ENCODE data around the gene KAT5. TPM values are rescaled to one million over a fixed set of nuclear protein-coding genes. Genes with fewer than 3 reads are reported as not detected.
"Not testable (repeated sequence)": the region's sequence is repeated elsewhere in the genome, so short reads cannot be mapped to it uniquely, and the experiment has no call there.

The KAT5 gene
- total and polyA plus RNA-seq, 7 experiments from 2014 or later = 36.8 to 133 (median 104) TPM

DNA sequence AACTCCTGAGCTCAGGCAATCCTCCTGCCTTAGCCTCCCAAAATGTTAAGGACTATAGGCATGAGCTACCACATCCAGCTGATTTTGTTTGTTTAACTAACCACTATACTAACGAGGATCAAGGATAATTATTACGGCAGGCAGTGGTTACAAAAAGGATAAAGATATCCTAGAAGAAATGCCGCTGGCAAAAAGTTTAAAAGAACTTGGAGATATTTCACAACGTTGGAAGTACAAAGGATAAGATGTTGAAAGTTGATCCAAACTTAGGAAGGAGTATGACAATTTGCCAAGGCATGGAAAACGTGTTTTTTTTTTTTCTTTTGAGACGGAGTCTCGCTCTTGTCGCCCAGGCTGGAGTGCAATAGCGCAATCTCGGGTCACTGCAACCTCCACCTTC, 55.4 kb downstream of the KAT5 start:
- ATAC-seq (no peak), DNase-seq (no peak)
- no peaks in the 10 kb centered on the region for H3K36me3 Mint-ChIP-seq
- Histone ChIP-seq H3K36me3 (ENCODE audit: control insufficient read depth in 2 of 3, insufficient read depth in 3 of 3, low read length in 3 of 3) (no peaks in the 10 kb centered on the region), H3K4me1 (ENCODE audit: control insufficient read depth in 2 of 2, insufficient read depth in 2 of 2, low read length in 2 of 2) (no peaks in the 10 kb centered on the region), H3K4me3 (ENCODE audit: low read length) (no peak overlapping the region), H3K27ac (ENCODE audit: low read depth, low read length) (no peak overlapping the region), H3K9me3 (ENCODE audit: control insufficient read depth in 2 of 3, low read length in 3 of 3) (no peaks in the 10 kb centered on the region), H3K27me3 (ENCODE audit: control insufficient read depth in 2 of 2, insufficient read depth in 2 of 2, low read length in 2 of 2) (no peaks in the 10 kb centered on the region)
- no peaks in the 10 kb centered on the region for H3K9me3 Mint-ChIP-seq
- intact Hi-C loops (cut with micrococcal nuclease) = no loop called here
- H3K27ac Mint-ChIP-seq = no peak overlapping the region
- H3K27me3 Mint-ChIP-seq = no peaks in the 10 kb centered on the region
- CTCF ChIA-PET = interaction anchor here (0.5 to 0.8 kb wide), 3 partner anchors 38 to 222 kb away, joined by 3 read pairs; no protein-coding TSS in a partner anchor
- POLR2A ChIA-PET = no interaction called here
- peaks cover 3 to 13% (median 6%) of the 10 kb centered on the region in 7 donors for H3K4me1 Mint-ChIP-seq
- no peak overlapping the region for H3K4me3 Mint-ChIP-seq

DNA sequence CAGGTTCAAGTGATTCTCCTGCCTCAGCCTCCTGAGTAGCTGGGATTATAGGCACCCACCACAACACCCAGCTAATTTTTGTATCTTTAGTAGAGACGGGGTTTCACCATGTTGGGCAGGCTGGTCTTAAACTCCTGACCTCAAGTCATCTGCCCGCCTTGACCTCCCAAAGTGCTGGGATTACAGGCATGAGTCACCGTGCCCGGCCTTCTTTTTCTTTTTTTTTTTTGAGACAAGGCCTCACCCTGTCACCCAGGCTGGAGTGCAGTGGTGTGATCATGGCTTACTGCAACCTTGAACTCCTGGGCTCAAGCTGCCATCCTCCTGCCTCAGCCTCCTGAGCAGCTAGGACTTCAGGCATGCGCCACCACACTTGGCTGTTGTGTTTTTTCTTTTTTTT, 55.8 kb downstream of the KAT5 start:
- H3K9me3 ChIP-seq (ENCODE audit: control insufficient read depth in 2 of 3, low read length in 3 of 3); H3K27me3 ChIP-seq (ENCODE audit: control insufficient read depth in 2 of 2, insufficient read depth in 2 of 2, low read length in 2 of 2); H3K36me3 ChIP-seq (ENCODE audit: control insufficient read depth in 2 of 3, insufficient read depth in 3 of 3, low read length in 3 of 3); H3K27ac ChIP-seq (ENCODE audit: low read depth, low read length); H3K4me3 ChIP-seq (ENCODE audit: low read length); H3K4me1 ChIP-seq (ENCODE audit: control insufficient read depth in 2 of 2, insufficient read depth in 2 of 2, low read length in 2 of 2); intact Hi-C loops (cut with micrococcal nuclease); H3K4me3 Mint-ChIP-seq; H3K27me3 Mint-ChIP-seq; H3K36me3 Mint-ChIP-seq; DNase-seq; H3K9me3 Mint-ChIP-seq; H3K27ac Mint-ChIP-seq: not testable (repeated sequence)
- H3K4me1 Mint-ChIP-seq = peaks cover 4 to 13% (median 6%) of the 10 kb centered on the region in 7 donors
- POLR2A ChIA-PET = interaction anchor here (0.6 kb wide), 1 partner anchor 40 kb away, joined by 3 read pairs; no protein-coding TSS in a partner anchor
- CTCF ChIA-PET = interaction anchor here (0.7 to 0.8 kb wide), 2 partner anchors 39 to 56 kb away, joined by 3 read pairs; no protein-coding TSS in a partner anchor
- ATAC-seq = peak; percentile 44

Other genes with a start within 250 kb of the KAT5 start
- over 10,000 TPM in 4 of 5 experiments, 1,000 to 10,000 TPM in 1; 8,375 to 32,234 (median 31,408) TPM for gene MALAT1, start 213.2 kb upstream of the KAT5 start, total RNA-seq
- gene MALAT1, start 213.2 kb upstream of the KAT5 start, polyA plus RNA-seq = 1,000 to 10,000 TPM in 1 of 2 donors, 100 to 1,000 TPM in 1; 734 to 5,106 TPM
- 10 to 100 TPM; 63.2 to 79.8 (median 70.4) TPM for gene SCYL1, start 187.2 kb upstream of the KAT5 start, total RNA-seq
- gene SCYL1, start 187.2 kb upstream of the KAT5 start, polyA plus RNA-seq = 10 to 100 TPM; 27.0 to 69.1 TPM
- gene LTBP3, start 153.9 kb upstream of the KAT5 start, total RNA-seq = 100 to 1,000 TPM in 4 of 5 experiments, 10 to 100 TPM in 1; 91.4 to 288 (median 280) TPM
- 10 to 100 TPM; 18.7 to 41.2 TPM for gene LTBP3, start 153.9 kb upstream of the KAT5 start, polyA plus RNA-seq
- 10 to 100 TPM; 29.1 to 40.9 (median 32.9) TPM for gene ZNRD2, start 141.8 kb upstream of the KAT5 start, total RNA-seq
- 10 to 100 TPM; 82.6 to 86.0 TPM for gene ZNRD2, start 141.8 kb upstream of the KAT5 start, polyA plus RNA-seq
- 10 to 100 TPM; 33.0 to 59.7 (median 45.3) TPM for gene FAM89B, start 139.7 kb upstream of the KAT5 start, total RNA-seq
- gene FAM89B, start 139.7 kb upstream of the KAT5 start, polyA plus RNA-seq = 100 to 1,000 TPM in 1 of 2 donors, 10 to 100 TPM in 1; 87.7 to 115 TPM
- gene EHBP1L1, start 136.2 kb upstream of the KAT5 start, total RNA-seq = 100 to 1,000 TPM; 108 to 207 (median 128) TPM
- gene EHBP1L1, start 136.2 kb upstream of the KAT5 start, polyA plus RNA-seq = 10 to 100 TPM; 12.3 to 14.2 TPM
- 1 to 10 TPM; 2.1 to 9.2 (median 4.8) TPM for gene KCNK7, start 116.5 kb upstream of the KAT5 start, total RNA-seq
- gene KCNK7, start 116.5 kb upstream of the KAT5 start, polyA plus RNA-seq = under 1 TPM in 1 of 2 donors, not detected in 1; 0.25 TPM
- 10 to 100 TPM; 63.3 to 91.1 (median 88.2) TPM for gene MAP3K11, start 98.0 kb upstream of the KAT5 start, total RNA-seq
- gene MAP3K11, start 98.0 kb upstream of the KAT5 start, polyA plus RNA-seq = 10 to 100 TPM; 12.1 to 21.6 TPM
- gene PCNX3, start 96.5 kb upstream of the KAT5 start, total RNA-seq = 10 to 100 TPM; 50.4 to 64.9 (median 56.6) TPM
- 1 to 10 TPM; 2.2 to 7.9 TPM for gene PCNX3, start 96.5 kb upstream of the KAT5 start, polyA plus RNA-seq
- 100 to 1,000 TPM; 145 to 249 (median 198) TPM for gene SIPA1, start 74.2 kb upstream of the KAT5 start, total RNA-seq
- gene SIPA1, start 74.2 kb upstream of the KAT5 start, polyA plus RNA-seq = 100 to 1,000 TPM in 1 of 2 donors, 10 to 100 TPM in 1; 90.3 to 184 TPM
- 100 to 1,000 TPM; 106 to 303 (median 165) TPM for gene RELA, start 49.3 kb upstream of the KAT5 start, total RNA-seq
- gene RELA, start 49.3 kb upstream of the KAT5 start, polyA plus RNA-seq = 10 to 100 TPM; 54.6 to 73.0 TPM
- 10 to 100 TPM; 41.8 to 94.0 (median 82.0) TPM for gene RNASEH2C, start 8.5 kb downstream of the KAT5 start, total RNA-seq
- 10 to 100 TPM; 40.2 to 80.3 TPM for gene RNASEH2C, start 8.5 kb downstream of the KAT5 start, polyA plus RNA-seq
- gene AP5B1, start 68.7 kb downstream of the KAT5 start, total RNA-seq = 10 to 100 TPM; 21.5 to 31.0 (median 23.5) TPM
- gene AP5B1, start 68.7 kb downstream of the KAT5 start, polyA plus RNA-seq = 10 to 100 TPM in 1 of 2 donors, 1 to 10 TPM in 1; 8.8 to 19.2 TPM
- not detected for gene OVOL1, start 74.8 kb downstream of the KAT5 start, total RNA-seq
- not detected for gene OVOL1, start 74.8 kb downstream of the KAT5 start, polyA plus RNA-seq
- 1 to 10 TPM in 3 of 5 experiments, under 1 TPM in 2; 0.81 to 2.0 (median 1.1) TPM for gene SNX32, start 121.7 kb downstream of the KAT5 start, total RNA-seq
- under 1 TPM; 0.38 to 0.60 TPM for gene SNX32, start 121.7 kb downstream of the KAT5 start, polyA plus RNA-seq
- 1,000 to 10,000 TPM in 1 of 5 experiments, 100 to 1,000 TPM in 4; 403 to 1,550 (median 533) TPM for gene CFL1, start 145.9 kb downstream of the KAT5 start, total RNA-seq
- gene CFL1, start 145.9 kb downstream of the KAT5 start, polyA plus RNA-seq = 1,000 to 10,000 TPM; 2,039 to 2,314 TPM
- 100 to 1,000 TPM in 2 of 5 experiments, 10 to 100 TPM in 3; 51.8 to 117 (median 97.7) TPM for gene MUS81, start 148.2 kb downstream of the KAT5 start, total RNA-seq
- 10 to 100 TPM; 18.3 to 33.0 TPM for gene MUS81, start 148.2 kb downstream of the KAT5 start, polyA plus RNA-seq
- gene EFEMP2, start 160.5 kb downstream of the KAT5 start, total RNA-seq = 10 to 100 TPM in 3 of 5 experiments, 1 to 10 TPM in 2; 5.9 to 16.0 (median 12.7) TPM
- gene EFEMP2, start 160.5 kb downstream of the KAT5 start, polyA plus RNA-seq = under 1 TPM; 0.40 to 0.60 TPM
- 100 to 1,000 TPM in 1 of 5 experiments, 10 to 100 TPM in 4; 24.9 to 148 (median 29.3) TPM for gene CTSW, start 167.6 kb downstream of the KAT5 start, total RNA-seq
- 10 to 100 TPM; 31.7 to 58.7 TPM for gene CTSW, start 167.6 kb downstream of the KAT5 start, polyA plus RNA-seq
- gene FIBP, start 176.2 kb downstream of the KAT5 start, total RNA-seq = 10 to 100 TPM; 25.9 to 72.1 (median 43.4) TPM
- gene FIBP, start 176.2 kb downstream of the KAT5 start, polyA plus RNA-seq = 10 to 100 TPM; 60.0 to 78.3 TPM
- gene CCDC85B, start 178.4 kb downstream of the KAT5 start, total RNA-seq = 10 to 100 TPM; 21.1 to 52.1 (median 23.6) TPM
- 10 to 100 TPM; 59.0 to 85.0 TPM for gene CCDC85B, start 178.4 kb downstream of the KAT5 start, polyA plus RNA-seq
- gene FOSL1, start 188.1 kb downstream of the KAT5 start, total RNA-seq = 10 to 100 TPM in 1 of 5 experiments, 1 to 10 TPM in 2, not detected in 2; 2.8 to 25.7 (median 4.0) TPM
- gene FOSL1, start 188.1 kb downstream of the KAT5 start, polyA plus RNA-seq = not detected
- gene C11orf68, start 206.8 kb downstream of the KAT5 start, total RNA-seq = 10 to 100 TPM; 18.5 to 62.2 (median 40.4) TPM
- 100 to 1,000 TPM in 1 of 2 donors, 10 to 100 TPM in 1; 74.1 to 104 TPM for gene C11orf68, start 206.8 kb downstream of the KAT5 start, polyA plus RNA-seq
- 100 to 1,000 TPM in 1 of 5 experiments, 10 to 100 TPM in 4; 72.6 to 166 (median 81.9) TPM for gene DRAP1, start 207.2 kb downstream of the KAT5 start, total RNA-seq
- 10 to 100 TPM; 87.7 to 89.3 TPM for gene DRAP1, start 207.2 kb downstream of the KAT5 start, polyA plus RNA-seq
- under 1 TPM in 1 of 5 experiments, not detected in 4; 0.64 TPM for gene TSGA10IP, start 233.2 kb downstream of the KAT5 start, total RNA-seq
- not detected for gene TSGA10IP, start 233.2 kb downstream of the KAT5 start, polyA plus RNA-seq
- gene SART1, start 249.5 kb downstream of the KAT5 start, total RNA-seq = 100 to 1,000 TPM in 1 of 5 experiments, 10 to 100 TPM in 4; 65.9 to 102 (median 90.8) TPM
- gene SART1, start 249.5 kb downstream of the KAT5 start, polyA plus RNA-seq = 10 to 100 TPM; 27.9 to 66.6 TPM